Measurements from ENCODE around the gene HLTF.

DNA sequence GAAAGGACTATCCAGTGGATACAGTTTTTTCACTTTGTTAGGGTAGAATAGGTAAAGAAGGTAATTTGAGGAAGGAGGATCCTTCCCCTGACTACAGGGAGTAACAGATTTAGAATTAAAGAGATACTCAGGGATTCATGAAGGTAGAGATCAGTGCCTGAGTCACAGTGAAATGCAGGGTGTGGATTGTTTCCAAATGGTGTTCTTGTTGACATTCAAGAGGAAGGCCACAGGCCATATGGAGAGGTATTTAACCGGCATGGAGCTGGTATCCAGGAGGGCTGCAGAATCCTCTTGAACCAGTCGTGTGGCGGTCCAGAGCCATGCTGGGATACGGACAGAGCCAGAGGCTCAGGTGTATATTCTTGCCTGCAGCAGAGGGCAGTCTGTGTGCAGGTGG is 66.8 kb downstream of the HLTF start:
- TF ChIP-seq POLR2AphosphoS5 (IDR thresholded peaks at IDR 0.05) (no peak), POLR2A (IDR thresholded peaks at IDR 0.05) (no peak), EP300 (IDR thresholded peaks at IDR 0.05) (no peak)
- TF ChIP-seq, protein P1, sequence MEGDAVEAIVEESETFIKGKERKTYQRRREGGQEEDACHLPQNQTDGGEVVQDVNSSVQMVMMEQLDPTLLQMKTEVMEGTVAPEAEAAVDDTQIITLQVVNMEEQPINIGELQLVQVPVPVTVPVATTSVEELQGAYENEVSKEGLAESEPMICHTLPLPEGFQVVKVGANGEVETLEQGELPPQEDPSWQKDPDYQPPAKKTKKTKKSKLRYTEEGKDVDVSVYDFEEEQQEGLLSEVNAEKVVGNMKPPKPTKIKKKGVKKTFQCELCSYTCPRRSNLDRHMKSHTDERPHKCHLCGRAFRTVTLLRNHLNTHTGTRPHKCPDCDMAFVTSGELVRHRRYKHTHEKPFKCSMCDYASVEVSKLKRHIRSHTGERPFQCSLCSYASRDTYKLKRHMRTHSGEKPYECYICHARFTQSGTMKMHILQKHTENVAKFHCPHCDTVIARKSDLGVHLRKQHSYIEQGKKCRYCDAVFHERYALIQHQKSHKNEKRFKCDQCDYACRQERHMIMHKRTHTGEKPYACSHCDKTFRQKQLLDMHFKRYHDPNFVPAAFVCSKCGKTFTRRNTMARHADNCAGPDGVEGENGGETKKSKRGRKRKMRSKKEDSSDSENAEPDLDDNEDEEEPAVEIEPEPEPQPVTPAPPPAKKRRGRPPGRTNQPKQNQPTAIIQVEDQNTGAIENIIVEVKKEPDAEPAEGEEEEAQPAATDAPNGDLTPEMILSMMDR (IDR thresholded peaks at IDR 0.05): no peak
